Muscle of leg (tissue), 16 donors: Measurements from ENCODE around the gene POLR3C. TPM values are rescaled to one million over a fixed set of nuclear protein-coding genes. Genes with fewer than 3 reads are reported as not detected.

Experiments used
- DNase-seq: peaks from one replicate; pipeline ENCODE4 v3.0.0; 2013
- H3K27ac ChIP-seq: one replicate; pipeline ENCODE4 v1.5.1; 2013; ENCODE audit warnings: mild to moderate bottlenecking, low read length, control low read depth
- H3K27me3 ChIP-seq: one replicate; pipeline ENCODE4 v1.6.1; 2013; ENCODE audit warnings: low read length; ENCODE audit not compliant: control insufficient read depth, insufficient read depth
- H3K36me3 ChIP-seq: one replicate; pipeline ENCODE4 v1.6.1; 2013; ENCODE audit warnings: low read length; ENCODE audit not compliant: control insufficient read depth, insufficient read depth
- H3K4me1 ChIP-seq: one replicate; pipeline ENCODE4 v1.6.1; 2013; ENCODE audit warnings: low read length; ENCODE audit not compliant: control insufficient read depth, insufficient read depth
- H3K4me3 ChIP-seq: one replicate; pipeline ENCODE4 v1.5.1; 2013; ENCODE audit warnings: low read length, control low read depth
- H3K9me3 ChIP-seq: replicated peaks from 2 replicates; pipeline ENCODE4 v1.6.1; 2013; ENCODE audit warnings: low read depth, low read length; ENCODE audit not compliant: control insufficient read depth
- WGBS: methylation state at CpG from one replicate; pipeline ENCODE4 v1.1.5; 2013; ENCODE audit warnings: missing lambda C conversion rate; ENCODE audit not compliant: insufficient coverage; 5-methylcytosine and 5-hydroxymethylcytosine counted together
- long read RNA-seq, 11 donors: transcript quantifications; one replicate each; lab custom pipeline, GENCODE V29; 2026
- polyA plus RNA-seq, 8 donors: library from polyadenylated mRNA; unstranded; fragments of 120-200 nt; gene quantifications; one replicate each; pipeline versions ENCODE4 v1.2.1 to v1.2.3, GENCODE V29; 2013; ENCODE audit warnings: inconsistent platforms in 1 of 8, low replicate concordance in 1 of 8; ENCODE audit not compliant: insufficient read length in 8 of 8, insufficient read depth in 1 of 8
- total RNA-seq: library from RNA; stranded (reverse); fragments of 120-200 nt; gene quantifications from one replicate; pipeline ENCODE4 v1.2.4, GENCODE V29; 2013

POLR3C gene
- total RNA-seq (19.8 TPM), polyA plus RNA-seq (10 to 100 TPM; 16.2 to 24.8 (median 20.9) TPM)
- long read RNA-seq, donor 1: 0 reads
- long read RNA-seq, donor 2: 0 reads
- long read RNA-seq, donor 3, partial matches to known transcripts: 0 of 3 reads
- long read RNA-seq, donor 3, other reads (novel, unspliced or antisense): 0 of 3 reads
- long read RNA-seq, donor 4, partial matches to known transcripts: 8 of 9 reads
- long read RNA-seq, donor 4, other reads (novel, unspliced or antisense): 0 of 9 reads
- long read RNA-seq, donor 5, transcript POLR3C-201 (15 exons, 1,851 nt): major isoform, 12 of 20 reads
- long read RNA-seq, donor 5, partial matches to known transcripts: 8 of 20 reads
- long read RNA-seq, donor 5, other reads (novel, unspliced or antisense): 0 of 20 reads
- long read RNA-seq, donor 6, partial matches to known transcripts: 0 of 3 reads
- long read RNA-seq, donor 6, other reads (novel, unspliced or antisense): 0 of 3 reads
- long read RNA-seq, donor 7, partial matches to known transcripts: 0 of 2 reads
- long read RNA-seq, donor 7, other reads (novel, unspliced or antisense): 0 of 2 reads
- long read RNA-seq, donor 8, transcript POLR3C-201 (15 exons, 1,851 nt): major isoform, 5 of 10 reads
- long read RNA-seq, donor 8, partial matches to known transcripts: 5 of 10 reads
- long read RNA-seq, donor 8, other reads (novel, unspliced or antisense): 0 of 10 reads
- long read RNA-seq, donor 9: 0 reads
- long read RNA-seq, donor 10, transcript POLR3C-201 (15 exons, 1,851 nt): major isoform, 7 of 9 reads
- long read RNA-seq, donor 10, partial matches to known transcripts: 0 of 9 reads
- long read RNA-seq, donor 10, other reads (novel, unspliced or antisense): 0 of 9 reads
- long read RNA-seq, donor 11, partial matches to known transcripts: 0 of 3 reads
- long read RNA-seq, donor 11, other reads (novel, unspliced or antisense): 0 of 3 reads

- Histone ChIP-seq H3K27ac (peak within 1 kb of the TSS; percentile 96), H3K27me3 (no peaks in the 10 kb centered on the region), H3K36me3 (peaks cover 23% of the 10 kb centered on the region), H3K9me3 (no peaks in the 10 kb centered on the region), H3K4me1 (peaks cover 3% of the 10 kb centered on the region), H3K4me3 (peak within 1 kb of the TSS; percentile 94)
- under 1% methylated on average over 89 of the region's 89 CpGs for WGBS
- DNase-seq: peak; percentile 97
These were observed at the start of gene POLR3C, which contains the start of gene RNF115 for GRCh38 chr1:145823565-145824498. Gene POLR3C (plus strand): TSS chr1:145824200. CDS start chr1:145825777, 1,577 bp downstream. Gene RNF115 (minus strand): TSS chr1:145824095. CDS start chr1:145823873, 222 bp downstream.

GRCh38 chr1:145777357-145778145, 46.4 kb upstream of the POLR3C start:
- DNase-seq: peak; percentile 8
- no peaks in the 10 kb centered on the region for H3K27me3 ChIP-seq
- WGBS: no CpG with 5 or more reads among the region's 1 CpG
- H3K27ac ChIP-seq: no peak overlapping the region
- no peak overlapping the region for H3K4me3 ChIP-seq
- H3K36me3 ChIP-seq: peaks cover 4% of the 10 kb centered on the region
- no peaks in the 10 kb centered on the region for H3K4me1 ChIP-seq
- no peaks in the 10 kb centered on the region for H3K9me3 ChIP-seq

- no peaks in the 10 kb centered on the region for H3K27me3 ChIP-seq
- H3K27ac ChIP-seq: no peak overlapping the region
These were observed 45.9 kb upstream of the POLR3C start for GRCh38 chr1:145778146-145778540.

GRCh38 chr1:145782272-145783099, 41.5 kb upstream of the POLR3C start:
- no peak overlapping the region for H3K27ac ChIP-seq
- H3K4me3 ChIP-seq: no peak overlapping the region
- no peaks in the 10 kb centered on the region for H3K4me1 ChIP-seq

More at GRCh38 chr1:145778146-145778540, 45.9 kb upstream of the POLR3C start:
- Histone ChIP-seq H3K4me3 (no peak overlapping the region), H3K36me3 (peaks cover 4% of the 10 kb centered on the region), H3K9me3 (no peaks in the 10 kb centered on the region), H3K4me1 (no peaks in the 10 kb centered on the region)
- no CpG with 5 or more reads among the region's 1 CpG for WGBS
- no peak for DNase-seq

GRCh38 chr1:145784409-145784808, 39.6 kb upstream of the POLR3C start:
- WGBS: no CpG with 5 or more reads among the region's 3 CpGs
- no peak for DNase-seq
- H3K9me3 ChIP-seq: no peaks in the 10 kb centered on the region
- H3K4me1 ChIP-seq: no peaks in the 10 kb centered on the region
- H3K27ac ChIP-seq: no peak overlapping the region
- no peak overlapping the region for H3K4me3 ChIP-seq
- no peaks in the 10 kb centered on the region for H3K27me3 ChIP-seq
- H3K36me3 ChIP-seq: peaks cover 11% of the 10 kb centered on the region

More at GRCh38 chr1:145782272-145783099, 41.5 kb upstream of the POLR3C start:
- Histone ChIP-seq H3K36me3 (peaks cover 7% of the 10 kb centered on the region), H3K27me3 (no peaks in the 10 kb centered on the region), H3K9me3 (no peaks in the 10 kb centered on the region)
- DNase-seq: peak; percentile 70
- no CpG with 5 or more reads among the region's 10 CpGs for WGBS

- peaks cover 11% of the 10 kb centered on the region for H3K36me3 ChIP-seq
- no peaks in the 10 kb centered on the region for H3K27me3 ChIP-seq
- no peak for DNase-seq
- H3K4me3 ChIP-seq: no peak overlapping the region
- no peak overlapping the region for H3K27ac ChIP-seq
- no peaks in the 10 kb centered on the region for H3K9me3 ChIP-seq
- WGBS: 100% methylated on average over 1 of the region's 1 CpG
- H3K4me1 ChIP-seq: no peaks in the 10 kb centered on the region
These were observed 38.5 kb upstream of the POLR3C start for GRCh38 chr1:145785547-145785946.

- H3K4me3 ChIP-seq: no peak overlapping the region
- no CpG with 5 or more reads among the region's 1 CpG for WGBS
- no peak overlapping the region for H3K27ac ChIP-seq
These were observed 37.7 kb upstream of the POLR3C start for GRCh38 chr1:145786271-145786670.

GRCh38 chr1:145788580-145788979, 35.4 kb upstream of the POLR3C start:
- Histone ChIP-seq H3K27ac (no peak overlapping the region), H3K9me3 (no peaks in the 10 kb centered on the region), H3K36me3 (peaks cover 7% of the 10 kb centered on the region), H3K4me1 (no peaks in the 10 kb centered on the region), H3K4me3 (no peak overlapping the region), H3K27me3 (no peaks in the 10 kb centered on the region)
- DNase-seq: no peak
- 100% methylated on average over 2 of the region's 3 CpGs for WGBS

More at GRCh38 chr1:145786271-145786670, 37.7 kb upstream of the POLR3C start:
- peaks cover 9% of the 10 kb centered on the region for H3K36me3 ChIP-seq
- DNase-seq: no peak
- no peaks in the 10 kb centered on the region for H3K27me3 ChIP-seq
- H3K9me3 ChIP-seq: no peaks in the 10 kb centered on the region
- no peaks in the 10 kb centered on the region for H3K4me1 ChIP-seq
